A549 (cell line): Measurements from ENCODE around the gene SIK3. TPM values are rescaled to one million over a fixed set of nuclear protein-coding genes. Genes with fewer than 3 reads are reported as not detected.

ENCODE experiments used
- ATAC-seq, 2 experiments: fragments of 200-7000 bp in 1 of 2; fragments of >200 bp in 1 of 2; cut with Nextera tagmentation in 1 of 2; cut with Tn5 transposase in 1 of 2; 3 replicates each; pipeline versions ENCODE4 v1.8.0 to v1.9.1; 2018 to 2020; ENCODE audit warnings: mild to moderate bottlenecking in 1 of 2, moderate library complexity in 1 of 2
- CTCF ChIA-PET: fragments of 300-600 bp; sonication (Branson Sonifier 250); formaldehyde crosslinking; extraction: SDS; loops from one replicate; lab custom pipeline; 2021; ENCODE audit warnings: antibody characterized with exemption, inconsistent platforms; lab: Yijun Ruan, JAX
- POLR2A ChIA-PET: fragments of 350-600 bp; formaldehyde crosslinking; extraction: SDS; loops from one replicate; lab custom pipeline; 2021; ENCODE audit warnings: antibody characterized with exemption, inconsistent platforms; lab: Yijun Ruan, JAX
- DNase-seq, 2 experiments: peaks; one replicate each; pipeline versions ENCODE4 v3.0.0 to v3.0.0-alpha.2; 2011 to 2016; ENCODE audit warnings: low read depth in 1 of 2, low spot score in 1 of 2
- FAIRE-seq: peaks from 2 replicates; lab custom pipeline; 2011; peaks lifted over from hg19 to GRCh38; lab: Jason Lieb, UNC
- H3K27ac ChIP-seq, 2 experiments: fragments of >200 bp; sonication (Bioruptor Twin); formaldehyde crosslinking; 3 replicates each; pipeline ENCODE4 v1.5.1; 2016 to 2017
- H3K4me1 ChIP-seq: fragments of >200 bp; sonication (Bioruptor Twin); formaldehyde crosslinking; 3 replicates; pipeline ENCODE4 v1.6.1; 2016
- H3K4me2 ChIP-seq: fragments of >200 bp; sonication (Bioruptor Twin); formaldehyde crosslinking; 3 replicates; pipeline ENCODE4 v1.6.1; 2016
- H3K4me3 ChIP-seq: fragments of >200 bp; sonication (Bioruptor Twin); formaldehyde crosslinking; 3 replicates; pipeline ENCODE4 v1.5.1; 2016
- H3K9me3 ChIP-seq: fragments of >200 bp; sonication (Bioruptor Twin); formaldehyde crosslinking; 3 replicates; pipeline ENCODE4 v1.6.1; 2016
- BHLHE40 ChIP-seq: IDR thresholded peaks from 2 replicates; pipeline ENCODE4 v1.6.1; 2012; ENCODE audit warnings: low read depth, low read length, inconsistent platforms
- CBX8 ChIP-seq: fragments of 200-600 bp; sonication (generic); IDR thresholded peaks from 2 replicates; pipeline ENCODE4 v1.6.1; 2016
- CEBPB ChIP-seq, 2 experiments: fragments of >200 bp in 1 of 2; sonication (Bioruptor Twin) in 1 of 2; formaldehyde crosslinking in 1 of 2; IDR thresholded peaks; 2 replicates each; pipeline ENCODE4 v1.6.1; 2012 to 2016
- CTCF ChIP-seq: fragments of >200 bp; sonication (Bioruptor Twin); formaldehyde crosslinking; IDR thresholded peaks from 3 replicates; pipeline ENCODE4 v1.5.1; 2016
- ELK1 ChIP-seq: fragments of 150-350 bp; IDR thresholded peaks from 2 replicates; pipeline ENCODE4 v1.6.1; 2014; ENCODE audit warnings: low read depth, mild to moderate bottlenecking, low read length
- FOSB ChIP-seq: fragments of 250-450 bp; sonication (Bioruptor Pico); IDR thresholded peaks from 2 replicates; pipeline ENCODE4 v1.5.0; 2020; ENCODE audit warnings: mild to moderate bottlenecking, moderate library complexity
- FOSL2 ChIP-seq, 2 experiments: fragments of 450-650 bp in 1 of 2; fragments of >200 bp in 1 of 2; sonication (Bioruptor Twin) in 1 of 2; formaldehyde crosslinking; IDR thresholded peaks; 2 replicates each; pipeline versions ENCODE4 v1.5.0 to v1.6.1; 2016 to 2020; ENCODE audit warnings: mild to moderate bottlenecking in 1 of 2, moderate library complexity in 1 of 2
- HES2 ChIP-seq: fragments of >200 bp; sonication (Bioruptor Twin); formaldehyde crosslinking; IDR thresholded peaks from 2 replicates; pipeline ENCODE4 v1.6.1; 2016
- HOXA7 ChIP-seq: fragments of 250-450 bp; sonication (Bioruptor Pico); IDR thresholded peaks from 2 replicates; pipeline ENCODE4 v1.5.0; 2020; ENCODE audit warnings: mild to moderate bottlenecking, moderate library complexity
- JUNB ChIP-seq: fragments of >200 bp; sonication (Bioruptor Twin); formaldehyde crosslinking; IDR thresholded peaks from 2 replicates; pipeline ENCODE4 v1.6.1; 2016
- KDM5A ChIP-seq: fragments of 200-600 bp; sonication (generic); IDR thresholded peaks from 2 replicates; pipeline ENCODE4 v1.6.1; 2016; ENCODE audit warnings: antibody characterized with exemption, mild to moderate bottlenecking
- MAFK ChIP-seq: fragments of 450-650 bp; IDR thresholded peaks from 2 replicates; pipeline ENCODE4 v1.6.1; 2014; ENCODE audit not compliant: partially characterized antibody
- MAZ ChIP-seq: fragments of 150-350 bp; IDR thresholded peaks from 2 replicates; pipeline ENCODE4 v1.6.1; 2014; ENCODE audit warnings: antibody characterized with exemption, low read depth, low read length, borderline replicate concordance
- NPAS2 ChIP-seq: fragments of 250-450 bp; sonication (Bioruptor Pico); IDR thresholded peaks from 2 replicates; pipeline ENCODE4 v1.8.0; 2022; ENCODE audit warnings: mild to moderate bottlenecking, moderate library complexity, borderline replicate concordance
- PHF8 ChIP-seq: fragments of 200-600 bp; sonication (generic); IDR thresholded peaks from 2 replicates; pipeline ENCODE4 v1.6.1; 2016; ENCODE audit warnings: low read depth, mild to moderate bottlenecking, antibody characterized with exemption, moderate library complexity, borderline replicate concordance
- RAD21 ChIP-seq, 2 experiments: fragments of >200 bp in 1 of 2; sonication (Bioruptor Twin) in 1 of 2; formaldehyde crosslinking in 1 of 2; IDR thresholded peaks in 1 of 2; conservative IDR thresholded peaks in 1 of 2; 2 replicates in 1 of 2; 3 replicates in 1 of 2; pipeline ENCODE4 v1.6.1; 2012 to 2018; ENCODE audit warnings: inconsistent platforms in 1 of 2
- RARB ChIP-seq: fragments of 250-450 bp; sonication (Bioruptor Pico); IDR thresholded peaks from 2 replicates; pipeline ENCODE4 v1.8.0; 2021; ENCODE audit warnings: mild to moderate bottlenecking, moderate library complexity
- REST ChIP-seq: fragments of 200-600 bp; sonication (generic); IDR thresholded peaks from 2 replicates; pipeline ENCODE4 v1.6.1; 2016; ENCODE audit warnings: antibody characterized with exemption, mild to moderate bottlenecking, moderate library complexity
- RNF2 ChIP-seq: fragments of 200-600 bp; sonication (generic); IDR thresholded peaks from 2 replicates; pipeline ENCODE4 v1.6.1; 2016; ENCODE audit warnings: low read depth, mild to moderate bottlenecking, antibody characterized with exemption, moderate library complexity, borderline replicate concordance
- ZFP36 ChIP-seq: fragments of 450-650 bp; IDR thresholded peaks from 2 replicates; pipeline ENCODE4 v1.6.1; 2014; ENCODE audit warnings: borderline replicate concordance; ENCODE audit not compliant: partially characterized antibody
- ZNF302 ChIP-seq: fragments of 250-450 bp; sonication (Bioruptor Pico); IDR thresholded peaks from 2 replicates; pipeline ENCODE4 v1.9.0; 2021; ENCODE audit warnings: inconsistent platforms, mild to moderate bottlenecking, moderate library complexity
- WGBS: methylation state at CpG from one replicate; pipeline ENCODE4 v1.1.6; 2017; ENCODE audit errors: missing lambda C conversion rate; 5-methylcytosine and 5-hydroxymethylcytosine counted together
- polyA plus RNA-seq, 4 experiments: library from polyadenylated mRNA; depleted of rRNA in 3 of 4; stranded (reverse); fragments of >200 nt; fragmentation: RNase III in 1 of 4; extraction: RNeasy Plus Mini Kit Qiagen cat#74134 plus additional on column Dnase treatment in 1 of 4; gene quantifications; 2 replicates in 3 of 4; 3 replicates in 1 of 4; pipeline ENCODE4 v1.2.3, GENCODE V29; 2011 to 2017

Gene SIK3
- polyA plus RNA-seq, 2 of the 4 experiments (the other 2 are of a cell fraction): 8.2 to 9.0 TPM

GRCh38 chr11:116837231-116838091 lies 260.8 kb downstream of the SIK3 start, which contains the start of gene APOA1:
APOA1 (minus strand) TSS chr11:116837622; CDS start chr11:116837387, 235 bp downstream.
- ChIA-PET POLR2A (no interaction called here), CTCF (interaction anchor here (0.6 to 3.7 kb wide), 7 partner anchors 10 to 268 kb away, joined by 3 to 56 read pairs (median 7); partner anchors contain the start of gene APOA5)
- FAIRE-seq (no peak), ATAC-seq (no peak), DNase-seq (no peak)
- H3K9me3 ChIP-seq: no peaks in the 10 kb centered on the region
- H3K27ac ChIP-seq: no peak within 1 kb of the TSS
- TF ChIP-seq HOXA7 (no peak), CTCF (no peak), CBX8 (no peak), PHF8 (no peak), FOSL2 (IDR thresholded peaks at IDR 0.05) (no peak), FOSL2 (CRISPR knock-in tag; IDR thresholded peaks at IDR 0.05) (no peak), RNF2 (no peak), BHLHE40 (no peak), NPAS2 (no peak), MAZ (no peak), MAFK (no peak)
- 71% methylated on average over 12 of the region's 19 CpGs for WGBS
- H3K4me3 ChIP-seq: no peak within 1 kb of the TSS
- no peak within 1 kb of the TSS for H3K4me2 ChIP-seq
- 0 out of 3 replicates have a peak, but pooled peaks cover 4% of the 10 kb centered on the region for H3K4me1 ChIP-seq

- WGBS: 63% methylated on average over 5 of the region's 7 CpGs
- no peak overlapping the region for H3K4me3 ChIP-seq
- H3K4me2 ChIP-seq: no peak overlapping the region
- no peak for TF ChIP-seq RARB (CRISPR knock-in tag)
- no peak for TF ChIP-seq RAD21 (conservative IDR thresholded peaks at IDR 0.05 in 1 of 2, IDR thresholded peaks at IDR 0.05 in 1 of 2)
- no peak for TF ChIP-seq HES2
- TF ChIP-seq REST: no peak
- no peak for TF ChIP-seq CEBPB (IDR thresholded peaks at IDR 0.05)
- TF ChIP-seq MAZ: no peak
- no peak for TF ChIP-seq CBX8
- TF ChIP-seq FOSB: no peak
- no peak for TF ChIP-seq ZFP36
- TF ChIP-seq ZNF302 (CRISPR knock-in tag): no peak
- TF ChIP-seq PHF8: no peak
- no peak for TF ChIP-seq JUNB
- TF ChIP-seq KDM5A: no peak
- no peak for TF ChIP-seq ELK1
- no peak for TF ChIP-seq FOSL2 (IDR thresholded peaks at IDR 0.05)
- no peak for TF ChIP-seq FOSL2 (CRISPR knock-in tag; IDR thresholded peaks at IDR 0.05)
- CTCF ChIA-PET: interaction anchor here (0.6 to 3.7 kb wide), 23 partner anchors 9 to 399 kb away, joined by 3 to 56 read pairs (median 4); partner anchors contain the start of genes APOA4, APOA5 and BUD13
- FAIRE-seq (no peak), ATAC-seq (no peak), DNase-seq (no peak)
- POLR2A ChIA-PET: interaction anchor here (1.3 kb wide), 1 partner anchor 63 kb away, joined by 5 read pairs; the partner anchor contains the start of gene BUD13
- H3K4me1 ChIP-seq: 0 out of 3 replicates have a peak, but pooled peaks cover 4% of the 10 kb centered on the region
- no peak overlapping the region for H3K27ac ChIP-seq
- no peaks in the 10 kb centered on the region for H3K9me3 ChIP-seq
Measured at GRCh38 chr11:116836632-116836991, 261.6 kb downstream of the SIK3 start.
